ENCODE results near the gene ZNF524.

Gene ZNF524

DNA sequence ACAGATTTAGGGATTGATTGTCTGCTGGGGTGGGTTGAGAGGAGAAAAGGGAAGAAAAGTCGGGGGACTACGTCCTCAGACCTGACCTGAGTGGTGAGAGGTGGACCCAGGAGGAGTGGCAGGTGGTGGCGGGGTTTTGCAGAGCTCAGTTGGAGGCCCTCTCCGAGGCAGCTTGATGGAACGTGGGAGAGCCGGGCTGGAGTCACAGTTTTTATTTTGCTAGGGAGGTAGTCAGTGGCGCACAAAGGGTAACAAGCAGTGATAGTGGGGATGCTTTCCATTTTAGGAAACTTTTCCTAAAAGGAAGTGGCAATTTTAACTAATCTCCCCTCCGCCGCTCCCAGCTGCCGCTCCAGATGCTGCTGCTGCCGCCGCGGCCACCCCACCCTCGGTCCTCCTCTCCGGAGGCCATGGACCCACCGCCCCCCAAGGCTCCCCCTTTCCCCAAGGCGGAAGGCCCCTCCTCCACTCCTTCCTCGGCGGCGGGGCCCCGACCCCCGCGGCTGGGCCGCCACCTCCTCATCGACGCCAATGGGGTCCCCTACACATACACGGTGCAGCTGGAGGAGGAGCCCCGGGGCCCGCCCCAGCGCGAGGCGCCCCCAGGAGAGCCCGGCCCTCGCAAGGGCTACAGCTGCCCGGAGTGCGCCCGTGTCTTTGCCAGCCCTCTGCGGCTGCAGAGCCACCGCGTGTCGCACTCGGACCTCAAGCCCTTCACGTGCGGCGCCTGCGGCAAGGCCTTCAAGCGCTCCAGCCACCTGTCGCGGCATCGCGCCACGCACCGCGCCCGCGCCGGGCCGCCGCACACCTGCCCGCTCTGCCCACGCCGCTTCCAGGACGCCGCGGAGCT is 42.3 kb downstream of the ZNF524 start:
- Histone ChIP-seq H3K27ac (peak overlapping the region; percentile 50 to 92 (median 86); a peak in 20 of 22 replicates), H4K20me1 (peaks cover 0 to 43% (median 21%) of the 10 kb centered on the region in 11 experiments; a peak in 16 of 22 replicates), H3K36me3 (peaks cover 22 to 42% (median 30%) of the 10 kb centered on the region in 11 experiments), H3K4me1 (peaks cover 62 to 79% (median 72%) of the 10 kb centered on the region in 10 experiments), H3K27me3 (no peaks in the 10 kb centered on the region), H3K9me3 (replicated peaks in 1 of 11) (no peaks in the 10 kb centered on the region), H3K4me3 (peak overlapping the region; percentile 78 to 91 (median 87)), H3K9ac (peak overlapping the region; percentile 83 to 97 (median 89)), H3K4me2 (peak overlapping the region; percentile 95 to 100 (median 100))
- no peak for TF ChIP-seq Cebpa-rat (IDR thresholded peaks at IDR 0.05)

- Histone ChIP-seq H3K9ac (peak within 1 kb of the TSS; percentile 83 to 97 (median 89)), H3K36me3 (peaks cover 20 to 35% (median 27%) of the 10 kb centered on the region in 11 experiments), H4K20me1 (peaks cover 0 to 46% (median 23%) of the 10 kb centered on the region in 11 experiments; a peak in 16 of 22 replicates), H3K27me3 (no peaks in the 10 kb centered on the region), H3K4me2 (peak within 1 kb of the TSS; percentile 95 to 100 (median 100)), H3K4me3 (peak within 1 kb of the TSS; percentile 78 to 91 (median 87)), H3K27ac (peak within 1 kb of the TSS; percentile 50 to 92 (median 86); a peak in 21 of 22 replicates), H3K4me1 (peaks cover 61 to 75% (median 68%) of the 10 kb centered on the region in 10 experiments), H3K9me3 (replicated peaks in 1 of 11) (no peaks in the 10 kb centered on the region)
- TF ChIP-seq Cebpa-rat (IDR thresholded peaks at IDR 0.05) = peak in 1 of 11 experiments; percentile 47; a peak in 1 of 22 replicates
Observed at GRCh38 chr19:55643003-55643886, 43.2 kb downstream of the ZNF524 start, which contains the start of gene ZNF581. ZNF581 (plus strand) TSS chr19:55643649; CDS start chr19:55644572, 923 bp downstream.

DNA sequence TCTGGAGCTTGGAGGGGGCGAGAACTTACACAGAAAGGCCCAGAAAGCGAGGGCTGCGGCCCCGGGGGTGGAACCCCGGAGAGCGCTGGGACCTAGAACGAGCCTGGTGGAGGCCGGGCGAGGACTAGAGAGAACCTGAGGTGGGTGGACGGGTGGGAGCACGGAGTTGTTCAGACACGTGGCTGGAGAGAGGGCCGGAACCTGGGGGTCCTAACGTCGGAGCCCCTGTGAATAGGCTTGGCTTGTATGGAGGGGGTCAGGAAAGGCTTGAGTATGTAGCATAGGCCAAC is 43.7 kb downstream of the ZNF524 start:
- peaks cover 62 to 74% (median 71%) of the 10 kb centered on the region in 10 experiments for H3K4me1 ChIP-seq
- no peaks in the 10 kb centered on the region for H3K9me3 ChIP-seq (replicated peaks in 1 of 11)
- peaks cover 15 to 30% (median 21%) of the 10 kb centered on the region in 11 experiments for H3K36me3 ChIP-seq
- peak overlapping the region; percentile 35 to 92 (median 86); a peak in 20 of 22 replicates for H3K27ac ChIP-seq
- peak overlapping the region; percentile 83 to 97 (median 89) for H3K9ac ChIP-seq
- peaks cover 0 to 46% (median 23%) of the 10 kb centered on the region in 11 experiments; a peak in 16 of 22 replicates for H4K20me1 ChIP-seq
- no peak for TF ChIP-seq Cebpa-rat (IDR thresholded peaks at IDR 0.05)
- H3K27me3 ChIP-seq = no peaks in the 10 kb centered on the region
- peak overlapping the region; percentile 78 to 91 (median 87) for H3K4me3 ChIP-seq
- peak overlapping the region; percentile 95 to 100 (median 99) for H3K4me2 ChIP-seq

- no peak for TF ChIP-seq Cebpa-rat (IDR thresholded peaks at IDR 0.05)
- H3K36me3 ChIP-seq = peaks cover 15 to 30% (median 21%) of the 10 kb centered on the region in 11 experiments
- H3K27me3 ChIP-seq = no peaks in the 10 kb centered on the region
- peak overlapping the region; percentile 95 to 100 (median 99) for H3K4me2 ChIP-seq
- peaks cover 0 to 46% (median 23%) of the 10 kb centered on the region in 11 experiments; a peak in 16 of 22 replicates for H4K20me1 ChIP-seq
- peak overlapping the region; percentile 78 to 91 (median 87) for H3K4me3 ChIP-seq
- H3K27ac ChIP-seq = peak overlapping the region; percentile 35 to 92 (median 86); a peak in 21 of 22 replicates
- H3K9ac ChIP-seq = peak overlapping the region; percentile 83 to 97 (median 89)
- H3K4me1 ChIP-seq = peaks cover 62 to 74% (median 72%) of the 10 kb centered on the region in 10 experiments
- H3K9me3 ChIP-seq (replicated peaks in 1 of 11) = no peaks in the 10 kb centered on the region
Observed at GRCh38 chr19:55644191-55644833, 44.2 kb downstream of the ZNF524 start.

- Histone ChIP-seq H3K9ac (peak overlapping the region; percentile 83 to 97 (median 89)), H3K4me1 (peaks cover 62 to 73% (median 71%) of the 10 kb centered on the region in 10 experiments), H3K4me2 (peak overlapping the region; percentile 95 to 100 (median 99)), H3K27me3 (no peaks in the 10 kb centered on the region), H3K27ac (peak overlapping the region in 9 of 11 experiments; percentile 59 to 92 (median 86); a peak in 13 of 22 replicates), H3K9me3 (replicated peaks in 1 of 11) (no peaks in the 10 kb centered on the region), H3K4me3 (peak overlapping the region; percentile 78 to 91 (median 87)), H3K36me3 (peaks cover 15 to 32% (median 21%) of the 10 kb centered on the region in 11 experiments), H4K20me1 (peaks cover 0 to 46% (median 23%) of the 10 kb centered on the region in 11 experiments; a peak in 16 of 22 replicates)
- no peak for TF ChIP-seq Cebpa-rat (IDR thresholded peaks at IDR 0.05)
Observed at GRCh38 chr19:55644842-55645511, 44.9 kb downstream of the ZNF524 start.

- H3K9ac ChIP-seq = peak overlapping the region; percentile 83 to 97 (median 89); a peak in 20 of 22 replicates
- H3K36me3 ChIP-seq = peaks cover 19 to 36% (median 23%) of the 10 kb centered on the region in 11 experiments
- H3K27ac ChIP-seq = peak overlapping the region in 3 of 11 experiments; percentile 84 to 88 (median 86); a peak in 3 of 22 replicates
- no peaks in the 10 kb centered on the region for H3K27me3 ChIP-seq
- peak overlapping the region; percentile 95 to 100 (median 99) for H3K4me2 ChIP-seq
- peaks cover 0 to 46% (median 23%) of the 10 kb centered on the region in 11 experiments; a peak in 16 of 22 replicates for H4K20me1 ChIP-seq
- H3K4me1 ChIP-seq = peaks cover 62 to 73% (median 67%) of the 10 kb centered on the region in 10 experiments
- TF ChIP-seq Cebpa-rat (IDR thresholded peaks at IDR 0.05) = no peak
- H3K4me3 ChIP-seq = peak overlapping the region; percentile 78 to 91 (median 87)
- H3K9me3 ChIP-seq (replicated peaks in 1 of 11) = no peaks in the 10 kb centered on the region
Observed at GRCh38 chr19:55645512-55645881, 45.4 kb downstream of the ZNF524 start.

DNA sequence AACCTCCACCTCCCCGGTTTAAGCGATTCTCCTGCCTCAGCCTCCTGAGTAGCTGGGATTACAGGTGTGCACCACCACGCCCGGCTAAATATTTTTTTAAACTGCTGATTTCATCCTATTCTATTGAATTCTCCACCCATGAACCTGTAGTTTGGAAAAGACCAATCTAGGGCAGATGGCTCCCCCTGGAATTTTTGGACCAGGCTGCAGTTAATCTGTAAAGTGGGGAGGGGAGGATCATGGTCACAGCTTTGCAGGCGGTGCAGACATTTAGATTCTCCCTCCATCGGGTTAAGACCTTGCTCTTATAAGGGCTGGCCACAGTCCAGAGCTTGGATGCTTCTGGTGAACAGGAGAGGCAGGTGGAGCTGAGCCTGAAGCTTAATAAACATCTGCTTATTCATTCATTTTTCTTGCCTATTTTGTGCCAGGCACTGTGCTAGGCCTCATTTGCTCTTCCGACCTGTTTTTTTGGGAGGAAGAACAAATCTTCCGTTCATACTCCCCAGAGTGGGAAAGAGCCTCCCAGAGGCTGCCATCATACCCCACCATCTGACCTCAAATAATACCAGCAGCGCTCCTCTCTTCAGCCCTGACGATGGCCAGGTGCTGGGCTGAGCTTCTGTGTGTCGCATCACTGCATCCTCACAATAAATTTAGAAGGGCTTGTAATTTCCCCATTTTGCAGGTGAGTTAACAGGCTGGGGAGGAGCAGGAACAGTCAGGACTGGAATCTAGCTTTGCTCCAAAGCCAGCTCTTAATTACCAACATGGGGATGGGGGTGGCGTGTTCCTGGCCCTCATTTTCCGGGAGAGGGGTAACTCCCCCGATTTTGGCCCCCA is 47.0 kb downstream of the ZNF524 start:
- Histone ChIP-seq H3K9ac (peak overlapping the region; percentile 86 to 95 (median 88)), H3K4me3 (peak overlapping the region; percentile 74 to 79 (median 76)), H3K27ac (peak overlapping the region; percentile 85 to 93 (median 91); a peak in 20 of 22 replicates), H3K4me1 (peaks cover 61 to 75% (median 67%) of the 10 kb centered on the region in 10 experiments), H3K4me2 (peak overlapping the region; percentile 93 to 100 (median 98)), H4K20me1 (peaks cover 0 to 45% (median 23%) of the 10 kb centered on the region in 11 experiments; a peak in 16 of 22 replicates), H3K9me3 (replicated peaks in 1 of 11) (no peaks in the 10 kb centered on the region), H3K27me3 (no peaks in the 10 kb centered on the region), H3K36me3 (peaks cover 19 to 52% (median 37%) of the 10 kb centered on the region in 11 experiments)
- TF ChIP-seq Cebpa-rat (IDR thresholded peaks at IDR 0.05) = no peak
